ENCODE data around the gene PSMB4.

- TF ChIP-seq CTCF (IDR thresholded peaks at IDR 0.05 in 4 of 5, conservative IDR thresholded peaks at IDR 0.05 in 1 of 5) (no peak), POLR2A (IDR thresholded peaks at IDR 0.05) (no peak)
Observed at GRCh38 chr1:151386002-151386401, 13.4 kb upstream of the PSMB4 start.

Data from gastrocnemius medialis (tissue), 4 donors.